ENCODE measurements around the gene METTL17. TPM values are rescaled to one million over a fixed set of nuclear protein-coding genes. Genes with fewer than 3 reads are reported as not detected.
"Not testable (repeated sequence)": the region's sequence is repeated elsewhere in the genome, so short reads cannot be mapped to it uniquely, and the experiment has no call there.

METTL17 gene
- total and polyA plus RNA-seq, 2 donors (not counting 1 experiment from before 2014, with no cell fraction given), result 28.4 to 47.7 TPM

GRCh38 chr14:20956376-20956976 lies 33.3 kb upstream of the METTL17 start:
- Histone ChIP-seq H3K4me3 (replicated peaks in 1 of 4; ENCODE audit: control extremely low read depth in 1 of 4, insufficient read depth in 1 of 4, low read depth in 3 of 4, low read length in 4 of 4) (no peak overlapping the region), H3K27me3 (ENCODE audit: control insufficient read depth, insufficient read depth, low read length) (peaks cover 6% of the 10 kb centered on the region), H3K27ac (ENCODE audit: insufficient read depth, low read length) (no peak overlapping the region), H4K20me1 (ENCODE audit: control insufficient read depth, extremely low read depth, insufficient read depth, low read length) (no peaks in the 10 kb centered on the region), H3K9me3 (ENCODE audit: control insufficient read depth, insufficient read depth, low read depth, low read length) (no peaks in the 10 kb centered on the region), H3K9ac (ENCODE audit: insufficient read depth, low read length) (no peak overlapping the region), H3K79me2 (ENCODE audit: control insufficient read depth, insufficient read depth, low read length) (no peaks in the 10 kb centered on the region), H3K36me3 (ENCODE audit: control insufficient read depth, insufficient read depth, low read length) (no peaks in the 10 kb centered on the region), H3K4me2 (ENCODE audit: extremely low read depth, insufficient read depth, low read length) (no peak overlapping the region), H2AFZ (ENCODE audit: low read length) (no peak overlapping the region), H3K4me1 (ENCODE audit: control insufficient read depth, extremely low read depth, insufficient read depth, low read length) (no peaks in the 10 kb centered on the region)
- no peak for TF ChIP-seq EZH2 (IDR thresholded peaks at IDR 0.05; ENCODE audit: low read length, missing control alignments)
- TF ChIP-seq, protein P1, sequence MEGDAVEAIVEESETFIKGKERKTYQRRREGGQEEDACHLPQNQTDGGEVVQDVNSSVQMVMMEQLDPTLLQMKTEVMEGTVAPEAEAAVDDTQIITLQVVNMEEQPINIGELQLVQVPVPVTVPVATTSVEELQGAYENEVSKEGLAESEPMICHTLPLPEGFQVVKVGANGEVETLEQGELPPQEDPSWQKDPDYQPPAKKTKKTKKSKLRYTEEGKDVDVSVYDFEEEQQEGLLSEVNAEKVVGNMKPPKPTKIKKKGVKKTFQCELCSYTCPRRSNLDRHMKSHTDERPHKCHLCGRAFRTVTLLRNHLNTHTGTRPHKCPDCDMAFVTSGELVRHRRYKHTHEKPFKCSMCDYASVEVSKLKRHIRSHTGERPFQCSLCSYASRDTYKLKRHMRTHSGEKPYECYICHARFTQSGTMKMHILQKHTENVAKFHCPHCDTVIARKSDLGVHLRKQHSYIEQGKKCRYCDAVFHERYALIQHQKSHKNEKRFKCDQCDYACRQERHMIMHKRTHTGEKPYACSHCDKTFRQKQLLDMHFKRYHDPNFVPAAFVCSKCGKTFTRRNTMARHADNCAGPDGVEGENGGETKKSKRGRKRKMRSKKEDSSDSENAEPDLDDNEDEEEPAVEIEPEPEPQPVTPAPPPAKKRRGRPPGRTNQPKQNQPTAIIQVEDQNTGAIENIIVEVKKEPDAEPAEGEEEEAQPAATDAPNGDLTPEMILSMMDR (conservative IDR thresholded peaks at IDR 0.05 in 1 of 2, IDR thresholded peaks at IDR 0.05 in 1 of 2; ENCODE audit: low read depth in 1 of 2, low read length in 2 of 2), result no peak
- DNase-seq (ENCODE audit: low read depth in 2 of 2), result no peak

- not testable (repeated sequence) for H3K79me2 ChIP-seq (ENCODE audit: control insufficient read depth, insufficient read depth, low read length); H3K9ac ChIP-seq (ENCODE audit: insufficient read depth, low read length); H3K4me3 ChIP-seq (replicated peaks in 1 of 4; ENCODE audit: control extremely low read depth in 1 of 4, insufficient read depth in 1 of 4, low read depth in 3 of 4, low read length in 4 of 4); DNase-seq (ENCODE audit: low read depth in 2 of 2); H3K4me1 ChIP-seq (ENCODE audit: control insufficient read depth, extremely low read depth, insufficient read depth, low read length); H3K27ac ChIP-seq (ENCODE audit: insufficient read depth, low read length); H4K20me1 ChIP-seq (ENCODE audit: control insufficient read depth, extremely low read depth, insufficient read depth, low read length); H3K4me2 ChIP-seq (ENCODE audit: extremely low read depth, insufficient read depth, low read length); H3K9me3 ChIP-seq (ENCODE audit: control insufficient read depth, insufficient read depth, low read depth, low read length); H3K36me3 ChIP-seq (ENCODE audit: control insufficient read depth, insufficient read depth, low read length); H3K27me3 ChIP-seq (ENCODE audit: control insufficient read depth, insufficient read depth, low read length); H2AFZ ChIP-seq (ENCODE audit: low read length)
These were observed 30.8 kb upstream of the METTL17 start for GRCh38 chr14:20958946-20959345.

DNA sequence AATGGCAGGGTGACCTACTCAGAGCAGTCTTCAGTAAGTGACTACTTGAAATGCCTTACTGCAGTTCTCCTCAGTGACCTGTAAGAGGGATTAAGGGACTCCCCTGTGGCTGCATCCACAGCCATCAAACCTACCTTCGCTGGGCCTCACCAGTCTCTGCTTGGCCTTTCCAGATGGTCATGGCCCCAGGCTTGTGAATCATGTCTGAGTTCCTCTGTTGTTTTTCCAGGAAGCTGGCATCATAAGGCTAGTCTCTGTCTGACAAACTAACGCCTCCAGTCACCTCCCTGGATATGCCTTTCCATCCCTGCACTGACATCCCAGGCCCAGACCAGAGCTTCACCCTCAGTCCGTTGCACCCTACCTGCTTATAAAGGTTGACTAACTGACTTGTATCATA lies 20.4 kb upstream of the METTL17 start:
- H3K9ac ChIP-seq (ENCODE audit: insufficient read depth, low read length), result no peak overlapping the region
- H4K20me1 ChIP-seq (ENCODE audit: control insufficient read depth, extremely low read depth, insufficient read depth, low read length), result no peaks in the 10 kb centered on the region
- H2AFZ ChIP-seq (ENCODE audit: low read length), result no peak overlapping the region
- no peak overlapping the region for H3K4me2 ChIP-seq (ENCODE audit: extremely low read depth, insufficient read depth, low read length)
- DNase-seq (ENCODE audit: low read depth in 2 of 2), result no peak
- no peaks in the 10 kb centered on the region for H3K9me3 ChIP-seq (ENCODE audit: control insufficient read depth, insufficient read depth, low read depth, low read length)
- no peaks in the 10 kb centered on the region for H3K79me2 ChIP-seq (ENCODE audit: control insufficient read depth, insufficient read depth, low read length)
- peaks cover 11% of the 10 kb centered on the region for H3K27me3 ChIP-seq (ENCODE audit: control insufficient read depth, insufficient read depth, low read length)
- H3K4me1 ChIP-seq (ENCODE audit: control insufficient read depth, extremely low read depth, insufficient read depth, low read length), result peaks cover 2% of the 10 kb centered on the region
- H3K27ac ChIP-seq (ENCODE audit: insufficient read depth, low read length), result no peak overlapping the region
- H3K4me3 ChIP-seq (replicated peaks in 1 of 4; ENCODE audit: control extremely low read depth in 1 of 4, insufficient read depth in 1 of 4, low read depth in 3 of 4, low read length in 4 of 4), result no peak overlapping the region
- no peak for TF ChIP-seq EZH2 (IDR thresholded peaks at IDR 0.05; ENCODE audit: low read length, missing control alignments)
- TF ChIP-seq, protein P1 (conservative IDR thresholded peaks at IDR 0.05 in 1 of 2, IDR thresholded peaks at IDR 0.05 in 1 of 2; ENCODE audit: low read depth in 1 of 2, low read length in 2 of 2), result no peak
- H3K36me3 ChIP-seq (ENCODE audit: control insufficient read depth, insufficient read depth, low read length), result no peaks in the 10 kb centered on the region

Data from fibroblast of lung (primary cell).